ENCODE data around the gene SERPINB11.
"Not testable (repeated sequence)": the region's sequence is repeated elsewhere in the genome, so short reads cannot be mapped to it uniquely, and the experiment has no call there.

GRCh38 chr18:63759786-63760185 is 57.0 kb downstream of the SERPINB11 start:
- TF ChIP-seq EZH2 (IDR thresholded peaks at IDR 0.05; ENCODE audit: insufficient read depth, poor library complexity, severe bottlenecking); EZH2phosphoT487 (IDR thresholded peaks at IDR 0.05; ENCODE audit: insufficient read depth, low read depth): not testable (repeated sequence)

Measured in GM23248 (cell line).